Right atrium auricular region (tissue), 2 donors: ENCODE results near the gene PDE9A. TPM values are rescaled to one million over a fixed set of nuclear protein-coding genes. Genes with fewer than 3 reads are reported as not detected.

Experiments
- DNase-seq: peaks from one replicate; pipeline ENCODE4 v3.0.0-alpha.2; 2019; ENCODE audit warnings: low spot score
- H3K27ac ChIP-seq, 2 donors: fragments of 200-600 bp; sonication (generic); 1 replicate in 1 of 2; 2 replicates in 1 of 2; pipeline ENCODE4 v1.5.1; 2016 to 2019
- H3K27me3 ChIP-seq, 2 donors: fragments of 200-600 bp; sonication (generic); one replicate each; pipeline versions ENCODE4 v1.5.1 to v1.6.0; 2017 to 2019
- H3K36me3 ChIP-seq: fragments of 200-600 bp; sonication (generic); one replicate; pipeline ENCODE4 v1.5.1; 2016
- H3K4me1 ChIP-seq, 2 donors: fragments of 200-600 bp; sonication (generic); one replicate each; pipeline versions ENCODE4 v1.5.1 to v1.6.0; 2017 to 2019
- H3K4me3 ChIP-seq, 2 donors: fragments of 200-600 bp; sonication (generic); 1 replicate in 1 of 2; 2 replicates in 1 of 2; pipeline ENCODE4 v1.5.1; 2017 to 2019; ENCODE audit warnings: mild to moderate bottlenecking in 1 of 2, moderate library complexity in 1 of 2
- H3K9me3 ChIP-seq, 2 donors: fragments of 200-600 bp; sonication (generic); one replicate each; pipeline ENCODE4 v1.5.1; 2019
- CTCF ChIP-seq, 2 donors: fragments of 200-600 bp; sonication (generic); IDR thresholded peaks; one replicate each; pipeline ENCODE4 v1.5.1; 2019; ENCODE audit warnings: antibody characterized with exemption in 2 of 2
- total RNA-seq, 2 donors: library from RNA; depleted of rRNA; stranded (reverse); fragments of >200 nt; gene quantifications; one replicate each; pipeline ENCODE4 v1.1.0, GENCODE V29; 2016

Gene PDE9A
- total RNA-seq, 2 donors from 2014 or later: 1.1 to 2.0 TPM

DNA sequence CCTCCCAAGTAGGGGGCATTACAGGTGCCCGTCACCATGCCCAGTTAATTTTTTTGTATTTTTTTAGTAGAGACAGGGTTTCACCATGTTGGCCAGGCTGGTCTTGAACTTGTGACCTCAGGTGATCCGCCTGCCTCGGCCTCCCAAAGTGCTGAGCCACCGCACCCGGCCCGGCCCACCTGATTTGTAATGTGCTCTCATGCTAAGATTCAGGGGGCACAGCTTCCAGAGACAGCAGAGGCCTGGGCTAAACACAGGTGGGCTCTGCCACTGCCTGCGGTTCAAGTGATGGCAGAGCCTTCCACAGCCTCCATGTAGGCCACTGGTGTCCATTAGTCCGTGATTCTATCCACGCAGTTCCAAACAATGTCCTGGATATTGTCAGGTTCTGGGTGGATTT is 98.4 kb downstream of the PDE9A start:
- H3K27ac ChIP-seq: no peak overlapping the region
- H3K4me1 ChIP-seq: no peaks in the 10 kb centered on the region
- H3K9me3 ChIP-seq: no peaks in the 10 kb centered on the region
- TF ChIP-seq CTCF (IDR thresholded peaks at IDR 0.05): no peak
- H3K36me3 ChIP-seq: no peaks in the 10 kb centered on the region
- no peak overlapping the region for H3K4me3 ChIP-seq
- DNase-seq: no peak
- no peaks in the 10 kb centered on the region for H3K27me3 ChIP-seq

GRCh38 chr21:42753804-42754203 is 100.4 kb downstream of the PDE9A start:
- Histone ChIP-seq H3K36me3 (no peaks in the 10 kb centered on the region), H3K27ac (no peak overlapping the region), H3K4me1 (no peaks in the 10 kb centered on the region), H3K9me3 (no peaks in the 10 kb centered on the region), H3K27me3 (no peaks in the 10 kb centered on the region), H3K4me3 (no peak overlapping the region)
- TF ChIP-seq CTCF (IDR thresholded peaks at IDR 0.05): no peak
- no peak for DNase-seq

- H3K27ac ChIP-seq: no peak overlapping the region
- H3K4me1 ChIP-seq: no peaks in the 10 kb centered on the region
- no peaks in the 10 kb centered on the region for H3K9me3 ChIP-seq
- H3K36me3 ChIP-seq: no peaks in the 10 kb centered on the region
- no peak overlapping the region for H3K4me3 ChIP-seq
- no peak for DNase-seq
- no peak for TF ChIP-seq CTCF (IDR thresholded peaks at IDR 0.05)
- no peaks in the 10 kb centered on the region for H3K27me3 ChIP-seq
Observed at GRCh38 chr21:42754270-42754933, 101.0 kb downstream of the PDE9A start.

GRCh38 chr21:42755031-42755665 is 101.7 kb downstream of the PDE9A start:
- Histone ChIP-seq H3K36me3 (no peaks in the 10 kb centered on the region), H3K4me3 (no peak overlapping the region), H3K27ac (no peak overlapping the region), H3K9me3 (no peaks in the 10 kb centered on the region), H3K27me3 (no peaks in the 10 kb centered on the region), H3K4me1 (no peaks in the 10 kb centered on the region)
- DNase-seq: no peak
- no peak for TF ChIP-seq CTCF (IDR thresholded peaks at IDR 0.05)

GRCh38 chr21:42755766-42756579 is 102.6 kb downstream of the PDE9A start:
- Histone ChIP-seq H3K27ac (no peak overlapping the region), H3K4me3 (no peak overlapping the region), H3K36me3 (no peaks in the 10 kb centered on the region), H3K9me3 (no peaks in the 10 kb centered on the region), H3K27me3 (no peaks in the 10 kb centered on the region), H3K4me1 (peaks cover 0 to 2% of the 10 kb centered on the region in 2 donors)
- TF ChIP-seq CTCF (IDR thresholded peaks at IDR 0.05): no peak
- DNase-seq: no peak
